ENCODE data around the gene LEMD1.

The LEMD1 gene, protein sequence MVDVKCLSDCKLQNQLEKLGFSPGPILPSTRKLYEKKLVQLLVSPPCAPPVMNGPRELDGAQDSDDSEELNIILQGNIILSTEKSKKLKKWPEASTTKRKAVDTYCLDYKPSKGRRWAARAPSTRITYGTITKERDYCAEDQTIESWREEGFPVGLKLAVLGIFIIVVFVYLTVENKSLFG

DNA sequence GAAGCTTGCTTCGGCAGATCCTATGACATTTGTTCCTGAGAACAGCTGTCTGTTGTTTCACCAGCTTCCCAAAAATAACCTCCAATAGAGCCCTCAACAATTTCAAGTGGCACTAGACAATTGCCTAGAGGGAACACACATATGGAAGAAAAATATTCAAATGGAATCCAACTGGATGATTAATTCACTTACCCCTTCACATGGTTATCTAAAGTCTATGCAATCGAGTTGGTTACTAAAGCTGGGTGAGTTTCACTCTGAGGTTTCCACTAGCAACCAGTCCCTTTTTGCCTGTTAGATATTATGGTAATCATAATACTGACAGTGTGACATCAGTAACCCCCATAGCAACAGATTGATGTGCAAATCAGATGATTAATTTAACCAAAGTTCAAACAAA is at the start of gene LEMD1:
TSS of gene LEMD1 (minus strand) at position 259 of the 400 bp plus-strand sequence. CDS start 1,520 bp downstream, outside the sequence.
- DNase-seq = no peak

DNA sequence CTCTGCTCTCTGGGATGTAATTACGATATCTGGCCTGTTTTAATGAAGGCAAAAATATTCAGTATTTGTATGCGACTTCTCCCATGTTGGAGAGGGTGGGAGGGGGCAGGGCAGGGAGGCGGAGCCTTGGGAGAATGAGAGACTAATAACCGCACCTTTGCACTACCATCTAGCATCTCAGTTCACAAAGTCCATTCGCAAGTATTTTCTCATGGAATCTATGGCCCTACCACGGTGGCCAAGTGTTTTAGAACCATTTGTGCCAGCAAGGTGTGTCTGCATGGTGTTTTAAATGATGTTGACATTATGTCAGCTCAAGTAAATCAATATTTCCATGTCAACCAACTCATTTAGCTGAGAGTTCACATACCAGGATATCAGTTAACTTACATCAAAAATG is 48.3 kb upstream of the LEMD1 start:
- DNase-seq = no peak

DNA sequence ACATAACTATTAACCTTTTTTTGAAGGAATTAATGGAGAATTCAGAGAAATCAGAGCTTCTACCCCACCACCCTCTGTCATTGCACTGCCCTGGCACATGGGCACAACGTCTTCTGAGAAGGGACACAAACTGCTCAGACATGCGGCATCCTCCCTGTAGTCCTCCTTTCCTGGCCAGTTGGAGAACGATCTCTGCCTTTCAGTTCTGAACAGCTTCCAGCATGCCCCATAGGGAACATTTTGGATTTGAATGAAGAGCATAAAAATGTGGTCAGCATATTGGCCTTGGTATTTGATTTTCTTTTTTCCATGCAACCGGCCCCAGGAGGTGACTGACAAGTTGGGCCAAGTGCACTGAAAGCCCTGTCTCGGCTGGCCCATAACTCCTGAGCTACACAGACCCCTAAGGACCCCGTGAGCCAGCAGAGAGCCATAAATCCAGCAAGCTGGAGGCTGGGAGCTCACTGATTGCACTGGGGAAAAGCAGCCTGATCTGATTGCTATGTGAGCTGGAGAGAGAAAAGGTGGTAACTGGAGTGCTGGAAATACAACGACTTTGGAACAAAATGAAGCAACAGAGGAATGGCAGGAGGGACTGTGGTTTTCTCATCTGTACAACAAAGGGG is 44.9 kb upstream of the LEMD1 start:
- DNase-seq = no peak

- no peak for DNase-seq
Measured at GRCh38 chr1:205465392-205465791, 43.5 kb upstream of the LEMD1 start.

DNA sequence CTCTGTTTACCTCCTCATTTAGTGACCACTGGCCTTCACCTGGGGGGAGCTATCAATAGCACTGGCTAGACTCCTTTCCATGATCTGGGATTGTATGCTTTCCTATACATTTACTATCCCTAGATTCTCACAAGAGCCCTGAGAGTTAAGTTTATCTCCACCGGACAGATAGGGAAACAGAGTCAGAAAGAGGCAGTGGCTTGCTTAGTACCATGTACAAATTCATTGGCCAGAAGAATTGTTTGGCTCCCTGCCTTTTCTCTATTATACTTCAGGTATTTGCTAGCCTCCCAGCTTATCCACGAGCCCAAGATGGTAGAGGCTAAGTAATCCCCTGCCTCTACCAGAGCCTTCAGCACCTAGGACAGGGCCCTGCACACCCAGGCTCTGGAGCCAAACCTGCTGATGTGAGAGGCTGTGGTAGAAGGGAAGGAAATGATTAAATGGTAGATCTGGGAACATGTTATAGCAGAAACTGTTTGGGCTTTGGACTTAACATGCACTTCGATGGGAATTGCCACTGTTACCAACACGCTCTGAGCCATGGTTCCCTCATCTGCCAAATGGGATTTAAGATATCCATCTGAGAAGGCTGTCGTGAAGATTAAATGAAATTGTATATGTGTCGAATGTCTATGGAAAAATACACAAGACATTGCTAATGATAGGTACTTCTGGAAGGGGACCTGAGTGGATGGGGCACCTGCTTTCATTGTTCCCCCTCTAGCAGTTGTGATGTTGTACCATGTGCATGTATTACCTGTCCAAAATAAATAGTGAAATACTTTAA is 37.1 kb upstream of the LEMD1 start:
- DNase-seq = peak; percentile 8 to 15

DNA sequence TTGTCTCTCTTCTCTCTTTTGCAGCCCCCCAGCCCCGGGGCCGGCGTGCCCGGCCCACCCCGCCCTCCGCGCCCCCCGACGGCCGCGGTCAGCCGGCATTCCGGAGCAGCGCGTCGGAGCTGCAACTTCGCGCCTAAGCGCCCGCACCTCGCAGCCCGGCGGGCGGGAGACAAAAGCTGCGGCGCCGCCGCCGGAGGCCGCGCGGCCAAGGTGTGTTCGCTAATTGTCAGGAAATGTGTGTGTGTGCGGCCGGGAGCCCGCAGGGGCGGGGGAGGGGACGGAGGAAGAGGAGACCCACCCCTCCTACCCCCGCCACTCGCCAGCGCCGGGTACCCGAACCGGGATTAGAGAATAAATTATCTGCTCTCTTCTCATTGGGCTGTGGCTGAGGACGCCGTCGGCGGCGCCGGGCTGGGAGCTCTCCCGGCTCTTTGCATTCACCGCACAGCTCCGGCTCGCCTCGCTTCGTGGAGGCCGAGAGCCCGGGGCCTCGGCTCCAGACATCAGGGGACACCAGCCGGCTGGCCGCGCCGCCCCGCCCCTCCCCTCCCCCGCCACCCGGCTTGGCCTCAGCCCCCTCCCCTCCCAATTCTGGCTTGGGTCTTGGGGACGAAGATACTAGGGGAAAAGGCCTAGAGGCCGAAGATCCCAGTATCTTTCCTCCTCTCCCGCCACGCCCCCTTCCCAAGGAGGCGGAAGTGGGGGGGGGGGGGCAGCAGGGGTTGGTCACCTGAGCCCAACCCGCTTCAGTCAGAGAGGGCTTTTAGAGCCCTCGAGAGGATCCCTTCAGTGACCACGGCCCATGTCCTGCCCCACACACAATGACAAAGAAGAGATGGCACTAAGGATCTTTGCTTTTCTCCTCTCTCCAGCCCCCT is 35.3 kb upstream of the LEMD1 start:
- no peak for DNase-seq

DNA sequence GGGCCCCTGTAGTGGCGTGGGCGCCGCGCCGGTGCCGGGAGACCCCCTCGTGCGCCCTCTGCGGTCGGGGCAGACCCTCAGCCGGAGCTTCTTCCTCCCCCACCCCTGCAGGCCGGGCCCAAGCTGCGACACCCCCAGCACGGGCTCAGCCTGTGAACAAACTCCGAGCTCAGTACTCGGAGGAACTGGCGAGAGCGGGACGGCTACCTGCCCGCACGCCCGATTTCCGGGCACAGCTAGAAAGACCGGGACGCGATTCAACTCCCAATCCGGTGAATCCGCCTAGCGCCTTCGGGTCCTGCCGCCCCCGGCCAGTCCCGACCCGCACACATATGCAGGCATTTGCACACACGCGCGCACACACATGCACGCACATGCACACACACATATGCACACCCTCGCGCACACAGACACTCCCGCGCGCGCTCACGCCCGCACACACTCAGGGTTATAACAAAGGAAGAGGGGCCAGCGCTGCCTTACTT is 34.6 kb upstream of the LEMD1 start:
- no peak for DNase-seq

DNA sequence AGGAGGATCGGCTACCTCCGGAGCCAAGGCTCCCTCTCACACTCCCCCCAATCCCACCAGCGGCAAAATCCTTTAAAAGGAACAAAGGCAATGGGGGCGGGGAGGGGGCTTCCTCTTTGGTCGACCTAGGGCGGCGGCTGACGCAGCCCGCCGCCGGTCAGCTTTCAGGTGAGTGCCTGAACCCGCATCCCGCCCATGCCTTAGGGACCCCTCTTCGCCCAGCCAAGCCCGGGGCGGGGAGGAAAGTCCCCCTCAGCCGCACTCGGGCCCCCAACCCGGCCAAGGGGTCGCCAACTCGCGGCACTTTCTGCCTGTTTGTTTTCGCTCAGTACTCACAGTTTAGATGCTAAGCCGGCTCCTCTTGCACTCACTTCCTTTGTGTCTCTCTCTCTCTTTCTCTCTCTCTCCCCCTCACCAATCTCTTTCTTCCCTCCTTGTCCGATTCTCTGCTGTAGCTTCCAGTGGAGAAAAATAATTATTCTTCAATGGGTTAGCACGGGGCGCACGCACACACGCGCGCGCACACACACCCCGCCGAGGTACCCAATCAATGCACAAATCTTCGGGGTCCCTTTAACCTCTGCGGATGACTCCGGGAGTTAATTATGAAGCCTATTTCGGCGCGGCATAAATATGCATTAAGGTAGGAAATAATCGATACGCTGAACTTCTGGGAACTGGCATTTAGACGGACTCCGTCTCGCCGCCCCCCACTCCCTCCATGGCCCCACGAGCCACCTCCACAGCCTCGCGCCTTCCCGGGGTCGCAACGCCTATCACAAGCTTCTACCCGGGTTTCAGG is 33.9 kb upstream of the LEMD1 start, which contains the start of gene BLACAT1:
TSS of gene BLACAT1 (minus strand) at position 465 of the 802 bp plus-strand sequence.
- no peak for DNase-seq

DNA sequence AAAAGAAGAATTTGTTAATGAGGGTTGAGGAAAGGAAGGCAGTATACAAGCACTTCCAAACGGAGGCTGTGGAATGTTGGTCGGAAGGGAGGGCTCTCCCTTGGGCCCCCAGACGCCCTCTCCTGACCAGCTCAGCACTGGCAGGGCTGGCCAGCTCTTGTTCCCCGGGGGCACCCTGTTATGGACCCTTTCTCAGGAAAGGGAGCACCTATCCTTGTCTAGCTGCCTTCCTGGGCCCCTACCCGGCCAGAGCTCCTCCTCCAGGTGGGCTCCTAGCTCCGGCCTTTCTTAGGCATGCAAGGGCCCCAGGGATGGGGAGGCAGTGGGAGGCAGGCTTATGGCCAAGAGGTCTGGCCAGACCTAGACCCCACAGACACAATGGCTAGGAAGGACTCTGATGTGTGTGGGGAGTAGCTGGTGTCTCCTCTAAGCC is 33.1 kb upstream of the LEMD1 start:
- no peak for DNase-seq

DNA sequence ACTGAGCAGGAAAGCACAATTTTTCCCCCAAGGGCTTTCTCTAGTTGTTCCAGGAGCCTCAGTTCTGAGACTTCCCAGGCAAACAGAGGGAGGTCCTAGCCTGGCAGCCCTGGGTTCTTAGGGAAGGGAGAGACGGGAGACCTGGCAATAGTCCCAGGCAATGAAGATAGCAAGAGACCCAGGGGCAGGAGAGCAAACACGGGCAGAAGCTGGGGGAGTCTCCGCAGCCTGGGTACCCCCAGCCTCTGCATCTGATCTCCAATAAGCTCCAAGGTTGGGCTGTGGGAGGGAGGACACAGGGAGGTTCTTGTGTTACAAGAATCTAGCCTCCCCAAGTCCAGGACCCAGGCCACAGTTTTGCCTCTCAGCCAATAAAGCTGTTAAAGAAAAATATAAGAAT is 31.6 kb upstream of the LEMD1 start:
- no peak for DNase-seq

DNA sequence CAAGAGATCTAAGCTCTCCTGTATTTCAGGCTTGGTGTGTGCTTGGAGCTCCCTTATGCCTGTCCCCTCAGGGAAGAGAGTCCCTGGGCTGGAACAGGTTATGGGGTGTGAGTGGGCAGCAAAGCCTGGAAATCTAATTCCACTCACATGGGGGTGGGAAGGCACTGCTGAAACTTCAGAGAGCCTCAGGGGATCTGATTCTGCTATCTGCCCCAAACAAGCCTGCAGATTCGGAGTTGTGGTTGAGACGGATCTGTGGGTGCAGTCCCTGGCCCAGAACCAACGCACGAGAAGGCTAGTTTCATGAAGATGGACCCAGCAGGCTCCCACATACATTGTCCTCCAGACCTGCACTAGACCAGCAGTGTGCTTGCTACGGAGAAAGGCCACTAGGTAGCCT is 31.1 kb upstream of the LEMD1 start:
- DNase-seq = no peak

DNA sequence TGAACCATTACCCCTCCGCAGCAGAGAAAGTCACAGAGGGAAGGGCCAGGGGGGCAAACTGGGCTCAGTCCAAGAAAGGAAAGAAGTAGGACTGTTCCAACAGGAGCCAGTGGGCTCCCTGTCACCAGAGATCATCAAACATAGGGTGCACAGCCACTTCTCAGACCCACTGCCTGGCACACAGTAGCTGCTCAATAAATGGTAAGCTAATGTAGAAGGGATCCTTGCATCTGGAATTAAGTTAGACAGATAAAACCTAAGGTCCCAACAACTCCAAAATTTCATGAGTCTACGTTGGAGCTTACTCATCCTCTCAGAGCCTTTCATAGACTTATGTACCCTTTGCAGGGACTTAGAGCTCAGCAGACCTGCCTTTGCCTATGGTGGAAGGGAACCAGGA is 30.5 kb upstream of the LEMD1 start:
- DNase-seq = no peak

DNA sequence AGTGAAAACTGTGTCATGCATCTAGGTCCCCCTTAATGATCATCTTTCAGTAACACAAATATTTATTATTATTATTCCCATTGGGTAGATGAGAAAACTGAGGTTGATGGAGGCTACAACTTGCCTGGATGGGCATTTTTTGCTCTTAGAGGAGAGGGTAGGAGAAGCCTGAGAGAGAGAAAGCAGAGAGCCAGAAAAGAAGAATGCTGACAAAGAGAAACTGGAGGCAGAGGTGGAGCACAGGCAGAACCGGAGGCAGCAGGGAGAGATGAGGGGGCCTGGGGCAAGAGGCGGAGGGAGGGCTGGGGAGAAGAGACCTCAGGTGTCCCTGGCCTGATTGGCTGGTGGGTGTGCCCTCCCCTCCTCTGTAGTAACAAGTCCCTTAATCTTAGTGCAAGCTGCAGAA is 29.9 kb upstream of the LEMD1 start:
- DNase-seq = no peak

- DNase-seq = no peak
Measured at GRCh38 chr1:205451202-205451601, 29.3 kb upstream of the LEMD1 start.

DNA sequence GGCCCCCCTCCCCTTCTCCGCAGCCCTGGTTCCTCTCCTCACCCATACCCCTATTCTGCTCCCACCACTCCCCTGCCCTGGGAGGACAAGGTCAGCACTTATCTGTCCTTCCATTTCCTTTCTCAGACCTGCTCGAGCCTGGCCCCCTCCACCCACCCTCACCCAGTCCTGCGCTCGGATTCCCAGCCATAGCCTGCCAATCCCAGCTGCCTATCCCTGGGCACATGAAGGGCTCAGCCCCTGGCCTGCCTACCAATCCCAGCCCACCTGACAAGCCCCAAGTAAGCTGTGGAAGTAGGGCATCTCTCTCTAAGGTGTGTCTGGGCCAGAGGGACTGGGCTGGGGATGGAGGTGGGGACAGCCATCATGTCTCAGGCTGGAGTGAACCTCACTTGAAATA is 28.6 kb upstream of the LEMD1 start:
- DNase-seq = no peak

DNA sequence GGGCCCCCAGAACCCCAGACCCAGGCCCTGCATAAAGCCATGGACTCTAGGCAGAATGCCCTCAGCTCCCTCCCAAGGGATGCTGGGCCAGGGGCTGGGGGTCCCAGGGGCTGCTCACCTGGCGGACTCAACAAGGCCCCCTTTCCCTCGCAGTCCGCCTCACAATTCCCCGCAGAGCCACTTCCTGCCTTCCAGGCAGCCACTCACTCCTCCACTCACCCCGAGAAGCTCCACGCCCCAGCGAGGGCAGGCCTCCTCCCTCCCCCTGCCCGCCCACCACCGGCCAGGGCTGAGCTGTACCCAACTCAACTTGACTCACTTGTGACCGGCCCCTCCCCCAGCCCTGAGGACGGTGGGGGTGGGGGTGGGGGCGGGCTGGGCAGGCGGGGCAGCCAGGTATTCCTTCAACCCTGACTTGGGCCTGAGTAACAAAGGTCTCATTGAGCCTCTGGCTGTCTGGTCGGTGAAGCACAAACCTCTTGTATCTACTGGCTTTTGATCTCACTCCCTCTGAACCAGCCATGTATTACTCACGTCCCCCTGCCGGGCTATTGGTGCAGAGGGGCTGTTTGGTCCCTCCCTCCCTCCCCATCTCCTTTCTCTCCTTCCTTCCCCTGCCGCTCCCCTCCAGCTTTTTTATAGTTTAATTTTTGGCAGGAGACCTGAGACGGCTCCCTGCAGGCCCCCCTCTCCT is 28.0 kb upstream of the LEMD1 start:
- DNase-seq = no peak

DNA sequence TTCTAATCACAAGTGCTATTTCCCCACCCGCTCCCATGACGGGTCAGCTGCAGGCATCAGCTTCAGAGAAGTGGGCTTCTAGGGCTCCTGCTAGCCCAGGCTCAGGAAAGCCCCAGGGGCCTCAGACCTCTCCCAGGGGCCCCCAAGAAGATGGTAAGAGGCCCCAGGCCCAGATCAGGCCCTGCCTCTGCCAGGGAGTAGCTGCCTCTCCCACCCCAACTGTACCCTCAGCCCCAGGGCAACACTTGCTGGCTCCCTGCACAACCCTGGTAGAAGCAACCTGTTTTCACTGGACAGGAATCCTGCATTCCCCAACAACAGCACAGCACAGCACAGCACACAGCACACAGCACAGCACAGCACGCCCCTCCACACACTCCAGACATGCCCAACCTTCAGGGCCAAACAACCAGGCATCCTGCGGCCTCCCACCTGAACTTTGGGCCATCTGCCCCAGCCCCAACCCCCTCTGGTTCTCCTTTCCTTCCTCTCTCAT is 27.4 kb upstream of the LEMD1 start:
- DNase-seq = no peak

DNA sequence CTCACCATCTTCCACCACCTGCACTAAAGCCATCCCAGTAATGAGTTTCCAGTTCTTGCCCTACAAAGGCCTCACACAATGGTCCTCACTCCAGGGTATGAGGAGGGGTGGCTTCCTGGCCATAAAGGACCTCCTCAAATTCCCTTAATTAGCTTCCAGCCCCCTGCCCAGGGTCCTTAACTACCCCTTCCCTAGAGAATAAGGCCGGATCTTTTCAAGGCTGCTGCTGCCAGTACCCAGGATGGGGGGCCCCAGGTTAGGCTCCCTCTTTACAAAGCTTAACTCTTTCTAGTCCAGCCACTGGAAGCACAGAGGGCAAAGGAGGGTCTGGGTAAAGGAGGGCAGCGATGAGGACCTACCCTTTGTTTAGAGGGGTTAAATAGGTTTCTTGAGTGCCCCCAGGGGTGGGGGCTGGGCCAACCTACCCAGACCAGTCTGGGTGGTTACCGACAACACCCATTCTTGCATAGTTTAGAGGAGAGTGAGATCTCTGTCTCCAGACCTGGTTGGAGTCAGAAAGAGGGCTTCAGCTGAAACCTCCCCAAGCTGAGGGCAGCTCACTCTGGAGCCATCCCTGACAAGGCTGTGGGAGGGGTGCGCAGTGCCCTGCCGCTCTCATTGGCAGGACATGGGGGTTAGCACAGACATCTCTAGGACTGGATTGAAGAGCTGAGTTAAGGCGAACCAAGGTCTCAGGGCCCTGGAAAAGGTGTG is 26.8 kb upstream of the LEMD1 start:
- no peak for DNase-seq

DNA sequence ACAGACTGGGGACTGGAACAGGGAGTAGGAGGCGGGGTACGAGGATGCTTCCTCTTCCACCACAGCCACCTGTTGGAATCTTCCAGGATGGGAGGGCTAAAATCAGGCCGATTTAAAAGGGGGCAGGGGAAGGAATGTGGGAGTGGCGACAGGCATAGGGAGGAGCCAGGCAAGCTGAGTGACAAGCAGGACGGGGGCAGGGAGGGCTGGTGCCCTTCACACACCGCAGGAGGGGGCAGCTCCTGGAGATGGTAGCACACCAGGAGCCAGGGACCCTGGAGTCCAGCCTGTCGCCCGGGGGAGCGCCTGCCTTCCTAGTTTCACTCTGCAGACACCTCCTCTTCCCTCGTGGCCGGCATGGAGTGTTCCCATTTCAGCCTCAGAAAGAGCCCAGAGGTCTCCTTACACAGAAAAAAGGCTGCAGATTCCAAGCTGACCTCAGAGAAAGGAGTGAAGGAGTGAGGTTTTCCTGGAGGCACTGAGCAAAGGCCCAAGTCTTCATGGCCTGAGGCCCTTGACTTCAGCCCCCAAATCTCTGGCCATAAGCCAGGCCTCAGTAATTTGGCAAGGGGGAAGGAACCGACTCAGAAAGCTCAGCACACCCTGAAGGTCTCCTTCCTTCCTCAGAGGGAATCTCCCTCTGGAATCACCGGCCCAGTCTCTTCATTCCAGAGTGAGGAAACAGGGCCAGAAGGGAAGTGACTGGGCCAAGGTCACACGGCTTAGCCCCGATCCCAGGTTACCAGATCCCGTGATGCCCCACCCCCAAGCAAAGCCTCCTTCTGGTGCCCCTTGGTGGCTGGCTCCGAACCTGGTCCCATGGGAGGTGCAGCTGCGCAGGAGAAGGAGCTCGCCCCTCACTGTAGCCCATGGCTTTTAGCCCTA is 25.8 kb upstream of the LEMD1 start:
- DNase-seq = no peak

Data from AML-193 (cell line).